Anterior cingulate cortex (tissue), 58 donors: Measurements from ENCODE around the gene P4HA2.

Experiments
- DNase-seq, 58 donors: peaks; one replicate each; lab custom pipeline; 2025; lab: John Stamatoyannopoulos, UW

The P4HA2 gene

DNA sequence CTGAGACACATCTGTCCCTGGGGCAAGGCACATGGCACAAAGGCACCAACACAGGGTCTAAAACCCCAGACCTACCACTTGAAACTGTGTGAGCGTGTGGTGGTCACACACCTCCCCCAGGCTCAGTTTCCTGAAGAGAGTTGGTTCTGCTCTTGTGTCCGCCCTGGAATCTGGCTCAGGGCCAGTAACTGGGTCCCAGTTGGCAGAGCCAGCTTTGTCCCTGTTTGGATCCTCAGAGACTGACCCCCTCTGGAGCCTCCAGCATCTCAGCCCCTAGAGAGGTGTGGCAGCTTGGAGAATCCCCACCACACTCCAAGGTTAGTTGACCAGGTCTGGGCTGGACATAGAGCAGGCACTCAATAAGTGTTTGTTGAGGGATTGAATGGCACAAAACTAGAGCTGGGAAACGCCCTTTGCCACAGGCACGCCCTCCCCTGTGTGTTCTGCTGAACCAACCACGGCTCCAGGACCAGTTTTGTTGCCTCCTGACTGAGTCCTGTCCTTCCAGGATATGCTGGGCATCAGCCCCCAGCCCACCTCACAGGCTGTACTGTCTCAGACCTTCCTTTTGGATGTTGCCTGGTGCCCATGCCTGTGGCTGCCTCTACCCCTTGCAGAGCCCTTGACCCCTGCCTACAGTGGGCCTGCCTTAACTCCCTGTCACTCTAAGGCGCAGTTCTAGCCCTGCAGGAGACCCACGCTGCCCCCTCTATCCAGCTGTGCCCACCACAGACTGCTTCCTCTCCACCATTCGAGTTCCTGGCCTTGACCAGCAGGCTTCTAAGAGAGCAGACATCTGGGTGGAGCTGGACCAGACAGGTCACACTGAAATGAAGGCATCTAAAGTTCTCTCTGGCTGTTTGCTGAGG lies 26.0 kb upstream of the P4HA2 start:
- DNase-seq: no peak

DNA sequence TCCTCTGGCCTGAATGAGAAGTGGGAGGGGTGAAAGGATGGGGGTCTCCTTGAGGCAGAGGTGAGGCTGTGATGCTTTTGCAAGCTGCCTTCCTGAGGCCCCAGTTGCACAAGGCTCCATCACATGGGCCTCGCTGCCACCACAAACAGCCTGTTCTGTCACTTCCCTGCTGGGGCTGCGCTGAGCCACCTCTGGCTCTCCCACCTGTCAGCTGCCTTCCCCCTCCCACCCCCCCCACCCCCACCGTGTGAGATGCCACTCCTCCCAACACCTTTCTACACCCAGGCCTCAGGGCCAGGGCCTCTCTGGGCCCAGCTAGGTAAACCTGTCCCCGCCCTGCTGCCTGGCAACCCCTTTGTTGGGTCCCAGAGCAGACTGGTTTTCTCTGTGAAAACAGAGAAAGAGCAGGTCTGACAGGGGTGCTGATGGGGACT lies 25.4 kb upstream of the P4HA2 start:
- DNase-seq: no peak

DNA sequence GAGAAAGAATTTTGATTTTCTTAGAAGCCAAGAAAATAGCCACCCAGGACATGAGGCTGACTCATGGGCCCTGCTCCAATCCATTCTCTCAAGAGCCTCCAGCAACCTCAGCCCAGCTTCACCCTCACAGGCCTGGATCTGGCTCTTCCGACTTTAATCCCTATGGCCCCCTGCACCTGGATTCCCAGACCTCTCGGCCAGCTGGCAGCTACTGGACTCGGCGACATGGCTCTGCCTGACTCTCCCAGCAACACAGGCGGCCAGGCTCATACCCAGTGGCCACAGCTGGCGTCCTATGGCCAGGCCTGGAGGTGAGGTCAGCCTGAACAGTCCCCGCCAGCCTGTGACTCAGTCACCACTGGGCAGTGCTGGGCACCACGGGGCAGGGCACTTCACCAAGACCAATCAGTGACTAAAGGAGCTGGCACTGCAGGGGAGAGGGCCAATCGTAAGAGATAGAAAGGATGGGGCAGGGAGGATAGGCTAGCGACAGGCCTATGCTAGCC lies 23.6 kb upstream of the P4HA2 start:
- DNase-seq: peak in 27 of 58 donors; percentile 20 to 79 (median 45)

DNA sequence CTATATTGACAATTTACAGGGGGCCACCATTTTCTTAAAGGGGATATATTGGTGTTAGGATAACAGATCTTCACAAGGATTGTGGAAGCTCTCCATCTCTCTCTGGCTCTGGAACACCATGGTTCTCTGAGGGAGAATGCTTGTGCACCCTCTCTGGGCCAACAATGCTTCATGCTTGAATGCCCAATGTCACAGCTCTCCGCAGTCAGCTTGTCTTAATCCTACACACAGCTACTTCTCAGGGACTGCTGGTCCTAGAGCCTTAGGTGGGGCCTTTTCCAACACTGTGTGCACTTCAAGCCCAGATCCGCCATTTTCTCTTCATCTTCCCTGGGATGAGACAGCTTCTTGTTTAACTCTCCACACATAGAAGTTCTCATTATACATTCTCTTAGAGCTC lies 22.9 kb upstream of the P4HA2 start:
- DNase-seq: no peak

DNA sequence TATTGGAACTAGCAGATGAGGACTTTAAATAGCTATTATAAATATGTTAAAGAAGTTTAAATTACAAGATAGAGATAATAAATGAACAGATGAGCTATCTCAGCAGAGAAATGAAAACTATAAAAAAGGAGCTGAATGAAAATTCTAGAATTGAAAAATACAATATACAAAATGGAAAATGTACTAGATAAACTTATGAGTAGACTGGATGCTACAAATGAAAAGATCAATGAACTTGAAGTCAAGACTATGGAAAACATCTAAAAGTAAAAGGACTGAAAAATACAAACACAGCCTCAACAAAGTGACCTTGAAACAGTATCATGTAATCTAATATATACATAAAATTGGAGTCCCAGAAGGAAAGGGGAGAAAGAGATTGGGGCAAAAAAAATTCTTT lies 19.2 kb upstream of the P4HA2 start:
- no peak for DNase-seq

DNA sequence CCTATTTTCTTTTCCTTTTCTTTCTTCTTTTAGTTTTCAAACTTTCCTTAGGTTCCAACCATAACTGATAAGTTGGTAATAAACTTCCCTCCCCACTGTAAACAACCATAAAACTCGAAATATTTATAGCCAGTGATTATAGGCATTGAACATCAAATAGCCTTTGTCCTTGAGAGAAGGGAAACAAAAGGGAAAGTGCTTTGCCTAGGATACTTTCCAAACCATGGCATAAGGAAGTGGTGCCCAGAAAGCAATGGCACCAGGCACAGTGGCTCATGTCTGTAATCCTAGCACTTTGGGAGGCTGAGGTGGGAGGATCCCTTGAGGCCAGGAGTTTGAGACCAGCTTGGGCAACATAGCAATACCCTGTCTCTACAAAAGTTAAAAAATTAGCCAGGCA lies 17.9 kb upstream of the P4HA2 start:
- no peak for DNase-seq

DNA sequence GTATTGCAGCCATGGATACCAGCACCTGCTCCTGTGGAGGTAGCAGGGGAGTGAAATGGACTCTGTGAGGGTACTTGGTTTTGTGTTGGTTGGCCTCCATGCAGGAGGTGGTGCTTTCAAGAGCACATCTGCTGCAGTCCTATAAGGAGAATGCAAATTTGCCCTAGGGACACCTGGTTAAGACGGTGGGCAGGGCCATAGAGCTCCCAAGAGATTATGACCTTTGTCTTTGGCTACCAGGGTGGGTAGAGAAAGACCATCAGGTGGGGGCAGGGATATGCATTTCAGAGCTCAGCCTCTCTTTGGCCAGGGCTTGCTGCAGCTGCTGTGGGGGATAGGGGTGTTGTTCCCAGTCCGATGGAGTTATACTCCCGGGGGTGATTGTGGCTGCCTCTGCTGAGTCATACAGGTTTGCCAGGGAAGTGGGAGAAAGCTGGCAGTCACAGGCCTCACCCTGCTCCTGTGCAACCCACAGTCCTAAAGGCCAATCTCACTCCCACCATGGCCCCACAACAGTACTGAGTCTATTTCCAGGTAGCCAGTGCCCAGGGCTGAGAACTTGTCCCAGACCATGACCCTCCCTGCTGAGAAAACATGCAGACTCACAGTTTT lies 15.8 kb upstream of the P4HA2 start:
- no peak for DNase-seq

DNA sequence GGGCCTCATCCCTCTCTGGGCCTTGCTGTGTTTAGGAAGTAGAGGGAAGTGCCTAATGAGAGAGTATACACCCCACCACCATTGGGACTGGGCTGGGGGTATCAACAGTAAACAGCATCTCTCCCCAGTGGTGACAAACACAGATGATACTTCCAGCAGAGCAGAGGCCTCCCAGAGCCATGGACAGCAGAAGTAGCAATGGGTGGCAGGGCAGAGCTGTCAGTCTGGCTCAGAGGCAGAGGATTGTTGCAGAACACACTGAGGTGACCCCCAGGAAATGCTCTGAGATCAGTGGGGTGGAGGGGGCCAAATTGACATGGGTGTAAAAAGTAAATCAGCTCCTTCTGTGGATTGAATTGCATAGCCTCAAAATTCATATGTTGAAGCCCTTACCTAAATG lies 12.1 kb upstream of the P4HA2 start:
- DNase-seq: no peak

DNA sequence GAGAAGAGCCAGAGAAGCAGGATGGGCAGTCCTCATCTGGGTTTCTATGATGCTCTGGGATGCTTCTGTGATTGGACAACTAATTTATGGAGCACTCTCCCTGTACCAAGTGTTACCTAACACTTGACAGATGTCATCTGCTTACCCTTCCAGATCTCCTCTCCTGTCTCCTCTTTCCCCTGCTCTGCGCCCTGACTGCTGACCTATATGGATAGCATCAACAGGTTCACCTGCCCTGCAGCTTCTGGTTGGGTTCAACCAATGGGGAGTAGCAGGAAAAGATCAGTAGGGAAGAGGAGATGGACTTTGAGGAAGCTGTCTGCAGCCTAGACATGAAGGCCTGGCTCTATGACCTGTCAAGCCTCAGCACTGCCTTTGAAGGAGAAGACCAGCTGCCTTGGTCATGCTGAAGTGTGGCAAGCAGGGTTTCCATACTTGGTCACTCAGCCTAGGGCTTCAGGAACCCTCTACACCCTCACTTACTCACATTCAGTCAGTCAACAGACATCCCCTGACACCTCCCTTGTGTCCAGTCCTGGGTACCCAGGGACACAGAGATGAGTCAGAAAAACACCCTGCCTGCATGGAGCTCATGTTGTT lies 11.3 kb upstream of the P4HA2 start:
- no peak for DNase-seq

DNA sequence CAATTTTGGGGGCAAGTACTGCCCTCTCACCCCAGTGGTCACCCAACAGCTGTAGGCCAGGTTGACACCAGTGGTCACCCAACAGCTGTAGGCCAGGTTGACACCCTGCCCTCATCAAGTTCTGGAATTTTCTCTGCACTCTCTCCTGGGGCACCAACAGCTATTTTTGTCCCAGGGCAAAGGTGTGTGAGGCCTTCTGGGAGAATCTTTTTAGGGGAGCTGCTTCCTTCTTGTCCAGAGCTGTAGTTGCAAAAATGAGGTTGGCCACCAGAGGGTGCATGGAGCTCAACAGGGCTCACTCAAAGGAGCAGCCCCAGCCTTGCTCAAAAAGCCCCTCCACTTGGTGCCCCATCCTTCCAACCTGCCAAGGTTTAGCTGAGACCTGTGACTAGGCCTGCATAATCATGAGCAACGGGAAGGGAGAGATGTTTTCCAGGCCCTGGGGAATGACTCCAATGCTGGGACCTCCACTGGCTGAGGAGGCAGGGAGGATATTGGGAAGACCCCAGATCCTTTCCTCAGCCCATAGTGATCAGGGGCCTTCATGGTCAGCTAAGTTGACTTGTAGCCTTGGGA lies 10.6 kb upstream of the P4HA2 start:
- peak in 43 of 58 donors; percentile 13 to 76 (median 35) for DNase-seq

DNA sequence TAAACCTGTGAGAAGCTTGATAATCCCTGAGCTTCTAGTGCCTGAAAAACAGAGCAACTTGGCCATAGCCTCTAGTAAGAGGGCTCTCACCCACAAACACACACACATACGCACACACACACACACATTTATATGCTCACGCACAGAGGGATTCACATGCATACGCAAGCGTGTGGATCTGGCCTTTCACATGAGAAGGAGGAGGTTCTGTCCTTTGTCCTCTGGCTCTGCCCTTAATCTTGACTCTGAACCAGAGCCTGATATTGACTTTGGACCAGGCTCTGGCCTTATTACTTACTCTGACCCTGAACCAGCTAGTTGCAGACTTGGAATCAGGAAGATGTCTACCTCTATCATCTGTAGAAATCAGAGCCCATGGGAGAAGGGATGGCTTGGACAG lies 10.0 kb upstream of the P4HA2 start:
- DNase-seq: no peak

DNA sequence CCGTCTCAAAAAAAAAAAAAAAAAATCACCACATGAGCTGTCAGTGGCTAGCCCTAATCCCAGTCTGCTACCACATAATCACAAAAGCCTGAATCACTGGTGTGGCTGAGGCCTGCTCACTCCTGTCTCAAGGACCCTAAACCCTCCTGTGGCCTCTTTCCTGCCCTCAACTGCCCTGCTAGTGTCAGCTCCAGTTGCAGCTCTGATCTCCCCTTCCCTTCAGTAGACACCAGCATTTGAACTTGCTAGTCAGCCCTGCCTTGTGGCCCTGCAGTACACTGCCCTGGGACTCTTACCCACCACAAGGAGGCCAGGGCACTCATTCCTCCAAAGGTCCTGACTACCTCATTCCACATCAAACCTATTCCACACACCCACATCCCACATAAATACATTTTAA lies 9.5 kb upstream of the P4HA2 start:
- DNase-seq: no peak

DNA sequence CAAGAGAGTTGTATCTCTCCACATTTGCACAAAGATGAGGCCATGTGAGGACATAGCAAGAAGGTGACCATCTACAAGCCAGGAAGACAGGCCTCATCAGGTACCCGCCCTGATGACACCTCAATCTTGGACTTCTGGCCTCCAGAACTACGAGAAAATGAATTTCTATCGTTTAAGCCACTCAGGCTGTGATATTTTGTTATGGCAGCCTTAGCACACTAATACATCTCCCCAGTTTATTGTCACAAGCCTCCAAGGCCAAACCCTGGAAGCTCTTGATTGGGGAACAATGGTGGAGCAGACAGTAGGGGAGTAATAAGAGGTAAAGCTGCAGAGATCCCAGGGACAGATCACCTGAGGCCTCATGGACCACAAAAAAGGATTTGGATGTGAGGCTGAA lies 7.7 kb upstream of the P4HA2 start:
- no peak for DNase-seq

DNA sequence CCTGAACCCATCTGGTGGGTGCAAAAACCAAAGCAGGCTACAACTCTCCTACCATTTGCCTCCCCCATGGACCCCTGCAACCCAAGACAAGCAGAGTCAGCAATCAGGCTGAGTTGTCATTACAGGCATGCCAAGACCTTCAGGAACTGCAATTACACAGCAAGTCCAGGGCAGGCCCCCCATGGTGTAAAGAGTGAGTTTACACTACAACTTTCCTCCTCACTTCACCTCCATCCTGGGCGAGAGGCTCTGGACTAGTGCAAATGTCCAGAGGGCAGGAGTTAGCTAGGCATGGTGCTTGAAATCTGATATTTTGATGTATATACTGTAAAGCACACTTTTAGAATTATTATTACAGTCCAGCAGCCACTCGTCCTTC lies 7.0 kb upstream of the P4HA2 start:
- no peak for DNase-seq

DNA sequence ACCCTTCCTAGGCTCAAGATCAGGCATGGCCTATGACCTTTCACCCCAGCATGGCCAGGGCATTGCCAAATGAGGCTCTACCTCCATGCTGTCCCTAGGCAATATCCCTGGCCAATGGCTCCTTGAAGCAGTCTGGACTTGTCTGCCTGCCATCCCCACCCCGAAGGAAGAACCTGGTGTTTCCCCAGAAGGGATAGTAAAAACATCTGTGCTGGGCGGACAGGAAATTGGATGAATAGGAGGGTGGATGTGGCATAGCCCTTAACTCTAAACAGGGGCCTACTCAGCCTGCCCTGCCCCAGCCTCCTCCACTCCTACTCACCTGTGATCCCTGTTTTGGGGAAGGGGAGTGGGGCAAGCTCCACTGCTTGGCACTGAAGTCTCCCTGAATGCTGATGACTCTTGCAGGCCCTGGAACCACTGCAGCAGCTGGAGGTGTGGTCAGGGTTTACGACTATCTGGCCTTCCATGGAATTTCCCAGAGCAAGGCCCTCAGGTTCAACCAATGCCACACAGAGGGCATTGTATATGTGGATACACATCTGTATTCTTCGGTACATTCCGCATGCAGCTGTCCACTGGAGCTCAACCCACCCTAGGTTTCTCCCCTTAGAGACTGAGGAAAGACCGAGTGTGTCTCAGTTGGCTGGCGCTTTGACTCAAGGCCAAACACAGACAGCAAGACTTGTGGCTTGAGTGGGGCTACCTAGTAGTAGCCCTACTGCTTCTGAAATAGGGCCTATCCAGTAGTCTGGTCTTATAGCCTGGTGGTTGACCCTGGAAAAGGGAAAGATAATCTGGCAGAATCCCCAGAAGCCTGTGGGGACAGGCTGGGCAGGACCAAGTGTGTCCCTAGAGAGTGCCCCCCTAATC lies 6.4 kb upstream of the P4HA2 start:
- DNase-seq: no peak

DNA sequence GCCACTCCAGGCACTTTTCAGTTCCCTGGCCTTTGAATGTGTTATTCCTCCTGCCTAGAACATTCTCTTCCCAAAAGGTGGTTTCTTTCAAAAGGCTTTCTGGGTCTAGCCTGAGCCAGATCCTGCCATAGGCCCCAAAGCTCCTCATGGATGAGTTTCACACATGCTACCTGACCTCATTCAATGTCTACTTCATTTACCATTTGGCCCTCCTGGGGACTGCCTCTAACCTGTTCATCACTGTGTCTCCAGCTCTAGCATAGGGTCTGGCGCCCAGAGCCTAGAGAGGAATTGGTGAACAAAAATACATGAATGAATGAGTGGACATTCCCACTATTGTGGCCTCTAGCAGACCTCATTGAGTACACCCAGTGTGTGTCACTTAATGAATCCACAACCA lies 5.4 kb upstream of the P4HA2 start:
- no peak for DNase-seq

DNA sequence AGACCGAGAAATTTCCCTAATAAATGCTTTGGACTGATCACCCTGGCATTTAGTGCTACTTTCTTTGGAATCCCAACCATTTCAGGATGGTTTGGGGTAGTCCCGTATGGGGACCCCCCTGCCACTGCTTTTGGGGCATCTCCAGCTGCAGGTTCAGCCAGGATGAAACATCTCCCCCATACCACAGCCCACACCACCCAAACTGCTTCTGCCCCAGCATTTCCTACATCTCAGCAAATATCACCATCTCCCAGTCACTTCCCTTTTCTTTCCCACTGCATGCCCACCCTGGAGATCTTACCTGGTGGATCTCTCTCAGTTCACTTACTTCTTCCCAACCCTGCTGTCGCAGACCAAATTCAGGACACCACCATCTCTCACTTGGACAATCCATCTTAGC lies 4.8 kb upstream of the P4HA2 start:
- no peak for DNase-seq

DNA sequence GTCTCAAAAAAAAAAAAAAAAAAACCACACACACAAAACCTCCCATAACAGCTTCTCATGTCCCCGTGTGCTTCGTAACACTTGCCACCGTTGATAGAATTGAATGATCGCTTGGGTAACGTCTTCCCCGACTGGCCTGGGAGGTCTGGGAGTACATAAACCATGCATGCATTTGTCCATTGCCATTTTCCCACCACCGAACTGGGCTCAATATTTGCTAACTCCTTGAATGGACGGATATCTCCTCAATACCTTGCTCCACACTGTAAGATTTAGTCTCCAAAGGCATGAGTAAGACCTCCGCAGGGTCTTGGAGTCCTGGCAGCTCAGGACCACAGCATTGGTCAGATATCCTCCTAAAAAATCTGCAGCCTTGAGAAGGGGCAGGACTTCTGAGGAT lies 3.2 kb upstream of the P4HA2 start:
- DNase-seq: no peak

DNA sequence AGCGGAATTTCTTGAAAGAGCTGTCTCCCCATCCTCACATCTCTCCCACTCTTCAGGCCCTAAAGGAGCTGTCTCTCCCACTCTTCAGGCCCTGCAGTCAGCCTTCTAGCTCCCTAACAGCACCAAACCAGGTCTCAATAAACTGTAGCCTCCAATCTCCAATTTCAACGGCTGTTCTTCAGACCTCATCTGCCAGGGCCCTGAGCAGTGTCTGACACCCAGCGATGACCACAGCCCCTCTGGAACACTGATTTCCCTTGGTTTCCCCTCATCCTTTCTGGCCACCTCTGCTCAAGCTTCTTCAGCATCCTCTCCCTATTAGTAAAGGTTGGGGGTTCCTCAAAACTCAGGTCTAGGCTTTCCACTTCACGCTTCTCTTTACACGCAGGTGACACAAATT lies 1.6 kb upstream of the P4HA2 start:
- no peak for DNase-seq
